Pons (tissue), 1 donor: Measurements from ENCODE around the gene GH2.
"Not testable (repeated sequence)": the region's sequence is repeated elsewhere in the genome, so short reads cannot be mapped to it uniquely, and the experiment has no call there.

Experiments
- DNase-seq: peaks from one replicate; pipeline ENCODE4 v3.0.0-alpha.2; 2016; ENCODE audit warnings: low spot score

The GH2 gene

DNA sequence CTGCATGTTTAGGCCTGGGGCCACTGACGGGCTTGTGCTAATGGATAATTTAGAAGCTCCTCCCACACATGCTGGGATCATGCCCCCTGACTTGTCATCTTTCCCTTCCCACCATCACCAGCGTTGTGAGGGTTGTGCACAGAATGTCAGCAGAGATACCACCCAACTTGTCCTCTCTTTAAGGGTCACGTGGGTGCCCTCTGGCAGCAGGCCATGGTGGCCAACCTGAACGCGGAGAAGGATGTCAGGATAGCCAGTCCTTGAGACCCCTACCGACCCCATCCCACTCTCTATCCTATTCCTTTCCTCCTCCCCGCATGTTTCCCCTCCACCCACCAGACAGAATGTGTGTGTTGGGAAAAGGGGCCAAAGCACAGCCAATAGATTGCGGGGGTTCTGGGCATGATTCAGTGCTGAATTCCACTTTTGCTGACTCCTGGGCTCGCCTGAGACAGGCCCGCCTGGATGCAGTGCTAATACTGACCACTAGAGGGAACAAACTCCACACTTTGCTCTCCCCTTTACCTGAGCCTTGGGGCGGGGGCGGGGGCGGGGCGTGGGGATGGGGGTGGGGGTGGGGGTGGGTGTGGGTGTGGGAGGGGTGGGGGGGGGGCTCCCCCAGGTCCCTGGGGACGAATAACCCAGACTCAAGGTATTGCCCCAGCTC lies at the start of gene GH2:
GH2 (minus strand) TSS at position 10 of the 667 bp plus-strand sequence. CDS start 143 bp downstream, outside the sequence.
- DNase-seq = no peak

DNA sequence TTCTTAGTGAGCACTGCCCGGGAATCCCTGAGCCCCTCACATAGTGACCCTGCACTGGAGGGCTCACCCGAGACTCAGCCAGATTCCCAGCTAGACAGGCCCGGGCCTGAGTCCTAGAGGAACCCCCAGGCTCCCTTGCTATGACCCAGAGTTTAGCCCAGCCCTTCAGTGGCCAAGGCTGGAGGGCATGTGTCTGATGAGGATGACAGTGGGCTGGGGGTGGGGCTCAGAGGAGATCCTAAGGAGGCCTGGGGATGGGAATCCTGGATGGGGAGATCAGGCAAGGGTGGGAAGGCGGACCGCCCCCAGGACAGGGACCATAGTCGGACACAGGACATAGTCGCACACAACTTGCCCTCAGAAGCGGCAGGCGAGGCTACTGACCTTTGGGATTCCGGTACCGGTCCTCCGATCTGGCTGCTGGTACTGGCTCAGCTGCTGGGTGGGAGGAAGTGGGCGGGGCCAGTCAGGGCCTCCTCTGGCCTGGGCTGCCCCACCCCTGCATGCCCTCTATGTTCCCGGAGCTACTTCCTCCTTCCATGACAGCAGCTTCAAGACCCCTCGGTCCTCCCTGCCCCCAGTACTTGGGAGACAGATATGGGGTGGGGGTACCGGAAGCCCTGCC lies 49.3 kb upstream of the GH2 start:
- DNase-seq = no peak

DNA sequence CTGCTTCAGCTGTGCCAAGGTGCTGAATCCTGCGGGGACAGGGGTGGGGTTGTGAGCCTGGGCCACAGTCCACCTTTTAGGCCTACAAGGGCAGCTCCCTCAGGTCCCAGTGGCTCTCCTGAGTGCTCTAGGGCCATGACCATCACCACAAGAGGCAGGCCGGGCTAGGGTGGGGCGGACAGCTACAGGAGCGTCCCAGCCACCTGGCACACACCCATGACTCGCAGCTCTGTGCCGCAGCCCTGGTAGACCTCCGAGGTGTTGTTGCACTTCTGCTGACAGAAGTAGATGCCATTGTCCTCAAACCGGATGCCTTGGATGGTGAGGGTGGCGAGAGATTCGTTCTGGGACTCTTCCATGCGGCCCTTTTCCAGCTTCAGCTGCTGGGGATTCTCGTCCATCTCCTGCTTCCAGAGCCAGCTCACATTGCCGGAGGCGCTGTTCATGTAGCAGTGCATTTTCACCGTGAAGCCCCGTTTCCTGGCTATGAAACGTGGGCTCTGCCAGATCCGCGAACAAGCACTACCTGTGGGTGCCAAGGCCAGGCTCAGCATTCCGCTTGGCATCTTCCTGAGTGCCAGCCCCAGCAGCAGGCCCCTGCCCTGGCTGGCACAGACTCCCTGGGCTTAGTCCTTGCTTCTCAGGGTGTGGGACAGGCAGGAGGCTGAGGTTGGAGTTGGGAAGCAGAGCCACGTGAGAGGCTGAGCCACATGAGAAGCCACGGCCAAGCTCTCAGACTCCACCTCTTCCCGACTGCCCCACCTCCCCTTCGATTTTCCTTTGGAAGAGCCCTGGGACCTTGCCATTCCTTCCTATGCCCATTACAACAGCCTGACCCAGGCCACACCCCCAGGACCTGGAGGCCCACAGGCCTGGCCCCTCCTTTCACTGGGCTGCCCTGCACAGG lies 48.4 kb upstream of the GH2 start:
- no peak for DNase-seq

DNA sequence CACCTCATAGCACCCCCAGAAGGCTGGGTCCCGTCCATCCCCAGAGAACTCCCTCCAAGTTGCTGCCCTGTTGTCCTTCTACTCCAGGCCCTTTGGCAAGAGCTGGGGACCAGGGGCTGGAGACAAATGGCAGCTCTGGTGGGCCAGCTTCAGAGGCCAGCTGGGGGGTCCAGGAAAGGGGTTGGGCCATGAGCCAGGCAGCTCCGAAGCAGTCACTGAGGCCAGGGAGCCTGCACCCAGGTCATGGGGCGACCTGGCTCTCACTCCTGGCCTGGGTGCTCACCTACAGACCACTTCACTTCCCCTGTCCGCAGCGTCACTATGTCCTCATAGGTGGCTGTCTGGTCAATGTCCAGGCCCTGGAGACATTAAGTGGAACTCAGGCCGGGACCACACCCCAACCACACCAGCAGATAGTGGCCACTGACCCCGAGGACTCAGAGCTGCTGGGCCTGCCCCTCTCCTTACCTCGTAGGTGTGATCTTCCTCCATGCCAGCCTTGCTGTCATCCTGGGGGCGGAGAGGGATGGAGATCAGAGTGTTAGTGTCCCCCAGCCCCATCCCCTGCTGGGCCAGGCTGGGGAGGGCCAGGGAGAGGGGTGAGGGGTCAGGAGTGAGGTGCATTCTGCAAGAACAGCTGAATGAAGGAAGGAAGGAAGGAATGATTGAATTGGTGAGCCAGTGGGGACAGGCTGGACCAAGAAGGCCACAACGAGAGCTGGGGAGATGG lies 47.4 kb upstream of the GH2 start:
- DNase-seq = no peak

DNA sequence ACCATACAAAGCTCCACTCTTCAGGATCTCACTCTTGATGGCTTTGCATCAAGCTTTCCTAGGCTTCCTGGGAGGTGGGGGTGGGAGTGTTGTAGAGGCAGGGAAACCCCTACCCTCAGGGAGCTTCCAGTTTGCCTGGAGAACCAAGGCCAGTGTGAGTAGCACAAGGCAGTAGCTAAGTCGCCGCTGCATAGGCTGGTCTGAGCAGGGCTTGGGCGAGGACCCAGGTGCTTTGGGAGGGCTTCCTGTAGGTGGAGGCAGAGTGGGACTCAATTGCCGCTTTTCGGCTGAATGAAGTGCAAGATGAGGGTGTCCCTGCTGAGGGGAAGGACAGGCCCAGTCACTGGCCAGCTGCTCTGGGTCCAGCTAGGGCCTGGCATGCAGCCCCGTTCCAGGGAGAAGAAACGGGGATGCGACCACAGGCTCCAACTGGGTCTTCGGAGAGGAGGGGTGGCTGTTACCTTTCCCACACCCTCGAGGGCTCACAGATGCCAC lies 46.5 kb upstream of the GH2 start:
- DNase-seq = no peak

DNA sequence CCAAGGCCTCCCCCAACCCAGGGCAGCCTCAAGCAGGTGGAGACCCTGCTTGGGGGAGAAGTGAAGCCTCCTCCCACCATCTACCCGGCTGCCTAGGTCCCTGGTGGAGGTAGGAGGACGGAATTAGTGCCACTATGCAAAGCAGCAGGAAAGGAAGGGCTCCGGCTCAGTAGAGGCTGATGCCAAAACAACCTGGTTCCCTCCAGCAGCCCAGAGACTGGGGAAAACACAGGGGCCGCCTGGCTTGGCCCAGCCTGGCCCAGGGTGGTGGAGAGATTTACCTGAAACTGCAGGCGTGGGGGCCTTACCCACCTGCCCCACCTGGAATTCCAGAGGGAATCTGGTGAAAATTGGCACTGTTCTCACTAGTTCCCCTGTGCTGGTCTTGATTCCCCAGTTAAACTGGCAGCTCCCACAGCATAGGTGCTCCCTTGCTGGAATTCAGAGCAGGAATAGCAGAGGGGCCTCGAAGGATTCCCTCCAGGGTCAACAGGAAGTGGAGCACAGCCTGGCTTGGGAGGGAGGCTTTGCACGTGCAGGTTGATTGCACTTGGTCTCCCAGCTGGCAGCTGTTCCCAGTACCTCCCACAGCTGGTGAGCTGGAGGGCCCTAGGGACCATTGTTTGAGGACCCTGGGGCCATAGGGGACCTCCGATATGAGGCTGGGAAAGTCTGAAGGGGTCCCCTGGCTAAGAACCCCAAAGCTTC lies 45.9 kb upstream of the GH2 start:
- no peak for DNase-seq

DNA sequence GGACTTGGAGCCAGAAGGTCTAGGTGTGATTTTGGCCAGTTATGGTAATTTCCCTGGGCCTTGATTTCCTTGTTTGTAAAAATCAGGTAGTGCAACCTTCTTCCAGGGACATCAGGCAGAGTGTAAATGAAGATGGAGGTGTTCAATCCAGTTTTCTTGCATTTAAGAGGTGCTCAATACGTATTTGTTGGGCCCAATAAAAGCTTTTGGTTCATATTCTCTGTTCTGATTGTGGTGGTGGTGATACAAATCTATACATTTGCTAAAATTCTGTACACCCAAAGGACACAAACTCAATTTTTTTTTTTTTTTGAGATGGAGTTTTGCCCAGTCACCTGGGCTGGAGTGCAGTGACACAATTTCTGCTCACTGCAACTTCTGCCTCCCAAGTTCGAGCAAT lies 44.4 kb upstream of the GH2 start:
- no peak for DNase-seq

DNA sequence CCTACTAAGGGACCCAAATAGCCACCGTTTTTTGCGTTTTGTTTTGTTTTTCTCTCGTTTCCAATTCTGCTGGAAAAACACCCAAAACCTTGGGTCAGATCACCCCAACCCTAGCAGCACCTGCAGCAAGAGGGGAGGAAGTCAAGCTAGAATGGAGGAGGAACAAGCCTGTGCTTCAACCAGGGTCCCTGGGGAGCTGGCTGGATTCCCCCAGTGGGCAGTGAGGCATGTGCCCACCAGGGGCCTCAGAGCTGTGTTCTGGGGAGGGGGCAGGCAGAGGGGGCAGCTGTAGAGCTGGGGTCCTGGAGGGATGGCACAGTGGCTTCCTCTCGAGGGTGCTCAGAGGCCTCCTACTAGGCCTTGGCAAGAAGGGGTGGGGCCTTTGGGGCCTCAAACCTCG lies 43.9 kb upstream of the GH2 start:
- DNase-seq = no peak

DNA sequence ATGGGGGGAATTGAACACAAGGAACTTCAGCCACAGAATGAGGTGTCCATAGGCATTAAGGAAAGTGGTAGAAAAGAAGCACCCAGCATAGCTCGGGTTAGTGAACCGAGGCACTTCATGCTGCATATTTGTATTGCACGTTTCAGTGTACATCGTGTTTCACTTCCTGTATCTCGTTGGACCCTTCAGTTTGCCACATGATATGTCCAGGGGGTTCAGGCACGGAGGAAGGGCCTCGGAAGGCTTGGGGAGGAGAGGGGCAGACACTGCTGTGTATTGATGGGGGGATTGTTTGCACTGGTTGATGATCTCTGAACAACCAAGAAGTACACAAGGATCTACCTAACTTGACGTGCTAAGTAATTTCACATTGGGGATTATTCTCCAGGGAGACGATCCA lies 40.7 kb upstream of the GH2 start:
- not testable (repeated sequence) for DNase-seq

DNA sequence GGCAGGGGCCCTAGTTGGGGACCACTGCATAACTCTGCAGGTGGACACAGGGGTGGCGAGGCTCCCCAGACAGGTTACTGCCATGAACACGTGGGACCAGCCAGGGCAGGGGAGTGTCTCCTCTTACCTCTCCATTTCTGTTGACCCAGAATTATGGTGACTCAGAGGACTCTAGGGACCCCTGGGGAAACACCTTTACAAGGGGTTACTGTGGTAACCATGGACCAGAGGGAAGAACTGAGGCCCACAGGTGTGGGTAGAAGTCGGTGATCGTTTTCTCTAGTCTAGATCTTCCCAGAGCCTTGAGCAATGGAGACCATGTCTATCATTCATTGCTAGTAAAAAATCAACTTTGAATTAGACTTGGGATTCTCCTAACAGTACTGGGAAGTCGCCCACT lies 39.0 kb upstream of the GH2 start:
- DNase-seq = not testable (repeated sequence)

DNA sequence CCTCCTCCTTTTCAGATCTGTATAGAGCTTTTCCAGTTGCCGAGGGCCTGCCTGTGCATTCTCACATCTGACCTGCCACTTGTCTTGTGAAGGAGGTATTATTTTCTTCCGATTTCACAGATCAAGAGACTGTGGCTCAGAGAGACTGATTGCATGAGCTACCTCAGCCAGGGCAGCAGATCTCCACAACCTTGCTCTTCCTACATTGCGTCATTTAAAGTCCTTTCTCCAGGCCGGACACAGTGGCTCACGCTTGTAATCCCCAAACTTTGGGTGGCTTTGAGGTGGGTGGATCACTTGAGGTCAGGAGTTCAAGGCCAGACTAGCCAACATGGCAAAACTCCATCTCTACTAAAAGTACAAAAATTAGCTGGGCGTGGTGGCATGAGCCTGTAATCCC lies 38.3 kb upstream of the GH2 start:
- DNase-seq = not testable (repeated sequence)

DNA sequence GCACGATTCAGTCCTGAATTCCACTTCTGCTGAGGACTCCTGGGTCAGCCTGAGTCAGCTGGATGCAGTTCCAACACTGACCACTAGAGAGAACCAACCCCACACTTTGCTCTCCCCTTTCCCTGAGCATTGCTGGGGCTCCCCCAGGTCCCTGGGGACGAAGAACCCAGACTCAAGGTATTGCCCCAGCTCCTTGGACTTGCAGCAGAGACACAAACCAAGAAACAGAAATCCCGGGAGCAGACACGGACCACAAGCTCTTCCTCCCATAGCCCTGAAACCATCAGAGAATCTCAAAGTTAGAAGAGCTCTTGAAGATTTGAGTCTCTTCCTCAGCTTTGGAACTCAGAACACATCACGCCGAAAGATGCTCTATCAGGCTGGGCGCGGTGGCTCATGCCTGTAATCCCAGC lies 37.6 kb upstream of the GH2 start:
- DNase-seq = peak; percentile 47

DNA sequence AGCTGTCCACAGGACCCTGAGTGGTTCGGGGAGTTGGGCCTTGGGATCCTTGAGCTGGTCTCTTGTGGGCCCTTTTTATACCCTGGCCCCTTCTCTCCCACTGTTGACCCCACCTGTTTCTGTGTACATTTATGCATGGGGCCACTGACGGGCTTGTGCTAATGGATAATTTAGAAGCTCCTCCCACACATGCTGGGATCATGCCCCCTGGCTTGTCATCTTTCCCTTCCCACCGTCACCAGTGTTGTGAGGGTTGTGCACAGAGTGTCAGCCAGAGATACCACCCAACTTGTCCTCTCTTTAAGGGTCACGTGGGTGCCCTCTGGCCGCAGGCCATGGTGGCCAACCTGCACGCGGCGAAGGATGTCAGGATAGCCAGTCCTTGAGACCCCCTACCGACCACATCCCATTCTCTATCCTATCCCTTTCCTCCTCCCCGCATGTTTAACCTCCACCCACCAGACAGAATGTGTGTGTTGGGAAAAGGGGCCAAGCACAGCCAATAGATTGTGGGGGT lies 37.1 kb upstream of the GH2 start, which contains the start of gene GH1:
GH1 (minus strand) TSS at position 51 of the 517 bp plus-strand sequence. CDS start 63 bp downstream, outside the sequence.
- not testable (repeated sequence) for DNase-seq

DNA sequence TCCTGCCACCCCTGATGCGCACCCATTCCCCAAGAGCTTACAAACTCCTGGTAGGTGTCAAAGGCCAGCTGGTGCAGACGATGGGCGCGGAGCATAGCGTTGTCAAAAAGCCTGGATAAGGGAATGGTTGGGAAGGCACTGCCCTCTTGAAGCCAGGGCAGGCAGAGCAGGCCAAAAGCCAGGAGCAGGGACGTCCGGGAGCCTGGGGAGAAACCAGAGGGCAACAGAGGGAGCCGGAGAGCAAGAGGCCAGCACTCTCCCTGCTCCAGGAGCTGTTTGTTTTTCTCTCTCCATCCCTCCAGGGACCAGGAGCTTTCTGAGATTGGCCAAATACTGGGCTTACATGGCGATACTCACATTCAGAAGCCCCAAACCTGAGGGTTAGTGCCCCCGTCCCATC lies 36.6 kb upstream of the GH2 start:
- no peak for DNase-seq

DNA sequence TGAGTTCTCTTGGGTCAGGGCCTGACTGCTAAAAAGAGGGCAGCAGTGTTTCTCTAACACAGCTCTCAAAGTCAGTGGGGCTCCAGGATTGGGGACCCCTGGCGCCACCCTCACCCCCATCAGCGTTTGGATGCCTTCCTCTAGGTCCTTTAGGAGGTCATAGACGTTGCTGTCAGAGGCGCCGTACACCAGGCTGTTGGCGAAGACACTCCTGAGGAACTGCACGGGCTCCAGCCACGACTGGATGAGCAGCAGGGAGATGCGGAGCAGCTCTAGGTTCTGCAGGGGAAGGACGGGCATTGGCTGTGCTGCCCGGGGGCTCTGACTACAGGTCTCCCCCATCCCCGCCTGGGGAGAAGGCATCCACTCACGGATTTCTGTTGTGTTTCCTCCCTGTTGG lies 35.9 kb upstream of the GH2 start:
- DNase-seq = no peak

DNA sequence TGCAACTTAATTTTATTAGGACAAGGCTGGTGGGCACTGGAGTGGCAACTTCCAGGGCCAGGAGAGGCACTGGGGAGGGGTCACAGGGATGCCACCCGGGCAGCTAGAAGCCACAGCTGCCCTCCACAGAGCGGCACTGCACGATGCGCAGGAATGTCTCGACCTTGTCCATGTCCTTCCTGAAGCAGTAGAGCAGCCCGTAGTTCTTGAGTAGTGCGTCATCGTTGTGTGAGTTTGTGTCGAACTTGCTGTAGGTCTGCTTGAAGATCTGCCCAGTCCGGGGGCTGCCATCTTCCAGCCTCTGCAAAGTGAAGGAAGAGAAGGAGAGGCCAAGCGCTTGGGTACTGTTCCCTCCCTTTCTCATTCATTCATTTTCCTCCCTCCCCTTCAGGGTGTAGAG lies 35.5 kb upstream of the GH2 start:
- DNase-seq = not testable (repeated sequence)

DNA sequence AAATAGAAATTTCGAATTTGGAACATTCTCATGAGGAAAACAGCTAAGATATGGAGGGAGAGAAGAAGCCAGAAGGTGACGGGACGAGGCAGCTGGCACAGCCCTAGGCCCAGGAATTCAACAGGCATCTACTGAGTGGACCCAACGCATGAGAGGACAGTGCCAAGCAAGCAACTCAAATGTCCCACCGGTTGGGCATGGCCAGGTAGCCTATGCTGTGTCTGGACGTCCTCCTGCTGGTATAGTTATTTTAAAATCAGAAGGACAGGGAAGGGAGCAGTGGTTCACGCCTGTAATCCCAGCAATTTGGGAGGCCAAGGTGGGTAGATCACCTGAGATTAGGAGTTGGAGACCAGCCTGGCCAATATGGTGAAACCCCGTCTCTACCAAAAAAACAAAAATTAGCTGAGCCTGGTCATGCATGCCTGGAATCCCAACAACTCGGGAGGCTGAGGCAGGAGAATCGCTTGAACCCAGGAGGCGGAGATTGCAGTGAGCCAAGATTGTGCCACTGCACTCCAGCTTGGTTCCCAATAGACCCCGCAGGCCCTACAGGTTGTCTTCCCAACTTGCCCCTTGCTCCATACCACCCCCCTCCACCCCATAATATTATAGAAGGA lies 34.9 kb upstream of the GH2 start:
- no peak for DNase-seq

DNA sequence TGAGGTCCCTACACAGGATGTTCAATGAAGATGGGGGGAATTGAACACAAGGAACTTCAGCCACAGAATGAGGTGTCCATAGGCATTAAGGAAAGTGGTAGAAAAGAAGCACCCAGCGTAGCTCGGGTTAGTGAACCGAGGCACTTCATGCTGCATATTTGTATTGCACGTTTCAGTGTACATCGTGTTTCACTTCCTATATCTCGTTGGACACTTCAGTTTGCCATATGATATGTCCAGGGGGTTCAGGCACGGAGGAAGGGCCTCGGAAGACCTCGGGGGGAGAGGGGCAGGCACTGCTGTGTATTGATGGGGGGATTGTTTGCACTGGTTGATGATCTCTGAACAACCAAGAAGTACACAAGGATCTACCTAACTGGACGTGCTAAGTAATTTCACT lies 34.0 kb upstream of the GH2 start:
- DNase-seq = not testable (repeated sequence)

DNA sequence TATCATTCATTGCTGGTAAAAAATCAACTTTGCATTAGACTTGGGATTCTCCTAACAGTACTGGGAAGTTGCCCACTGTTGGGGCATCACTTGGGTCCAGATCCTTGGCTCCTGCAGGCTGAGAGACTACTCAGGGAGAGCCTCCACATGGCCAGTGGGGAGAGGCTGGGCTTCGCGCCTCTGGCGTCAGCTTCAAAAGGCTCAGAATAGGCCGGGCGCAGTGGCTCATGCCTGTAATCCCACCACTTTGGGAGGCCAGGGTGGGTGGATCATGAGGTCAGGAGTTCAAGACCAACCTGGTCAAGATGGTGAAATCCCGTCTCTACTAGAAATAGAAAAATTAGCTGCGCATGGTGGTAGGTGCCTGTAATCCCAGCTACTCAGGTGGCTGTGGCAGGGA lies 32.7 kb upstream of the GH2 start:
- DNase-seq = no peak

DNA sequence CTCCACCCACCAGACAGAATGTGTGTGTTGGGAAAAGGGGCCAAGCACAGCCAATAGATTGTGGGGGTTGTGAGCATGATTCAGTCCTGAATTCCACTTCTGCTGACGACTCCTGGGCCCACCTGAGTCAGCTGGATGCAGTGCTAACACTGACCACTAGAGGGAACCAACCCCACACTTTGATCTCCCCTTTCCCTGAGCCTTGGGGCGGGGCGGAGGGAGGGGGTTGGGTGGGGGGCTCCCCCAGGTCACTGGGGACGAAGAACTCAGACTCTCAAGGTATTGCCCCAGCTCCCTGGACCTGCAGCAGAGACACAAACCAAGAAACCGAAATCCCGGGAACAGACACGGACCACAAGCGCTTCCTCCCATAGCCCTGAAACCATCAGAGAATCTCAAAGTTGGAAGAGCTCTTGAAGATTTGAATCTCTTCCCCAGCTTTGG lies 29.9 kb upstream of the GH2 start:
- no peak for DNase-seq
